ENCODE results near the gene CAPRIN2.

- no peak for TF ChIP-seq CTCF (conservative IDR thresholded peaks at IDR 0.05)
- TF ChIP-seq ZFX (IDR thresholded peaks at IDR 0.05): no peak
These were observed 47.0 kb downstream of the CAPRIN2 start for GRCh38 chr12:30707613-30708342.

All from C4-2B (cell line).